EL (cell line): ENCODE results near the gene VPS51.

ENCODE experiments used
- DNase-seq: peaks from one replicate; pipeline ENCODE4 v3.0.0-alpha.2; 2016

Gene VPS51

GRCh38 chr11:65121865-65122696, 26.1 kb downstream of the VPS51 start, which contains the start of the genes FAU and MRPL49:
Gene FAU (minus strand): TSS chr11:65122134. CDS start chr11:65121813, 321 bp downstream.
Gene MRPL49 (plus strand): TSS chr11:65122321. CDS start chr11:65122347, 26 bp downstream.
- peak; percentile 97 for DNase-seq

- no peak for DNase-seq
Observed at GRCh38 chr11:65124480-65125196, 28.6 kb downstream of the VPS51 start.

GRCh38 chr11:65125197-65126056, 29.4 kb downstream of the VPS51 start:
- no peak for DNase-seq

- no peak for DNase-seq
Observed at GRCh38 chr11:65126624-65127274, 30.7 kb downstream of the VPS51 start.

GRCh38 chr11:65127473-65128181, 31.6 kb downstream of the VPS51 start:
- DNase-seq: no peak

- no peak for DNase-seq
Observed at GRCh38 chr11:65128182-65129145, 32.5 kb downstream of the VPS51 start.

GRCh38 chr11:65129649-65130441, 33.8 kb downstream of the VPS51 start:
- DNase-seq: no peak

- no peak for DNase-seq
Observed at GRCh38 chr11:65130631-65131416, 34.8 kb downstream of the VPS51 start.

GRCh38 chr11:65131417-65131776, 35.4 kb downstream of the VPS51 start:
- DNase-seq: no peak

GRCh38 chr11:65131895-65132237, 35.9 kb downstream of the VPS51 start:
- no peak for DNase-seq

GRCh38 chr11:65132238-65132987, 36.4 kb downstream of the VPS51 start:
- DNase-seq: no peak

- peak; percentile 29 for DNase-seq
Observed at GRCh38 chr11:65132988-65133700, 37.1 kb downstream of the VPS51 start.

- no peak for DNase-seq
Observed at GRCh38 chr11:65133724-65134123, 37.7 kb downstream of the VPS51 start.

- peak; percentile 86 for DNase-seq
Observed at GRCh38 chr11:65134240-65134951, 38.4 kb downstream of the VPS51 start, which contains the start of gene SYVN1. Gene SYVN1 (minus strand): TSS chr11:65134519. CDS start chr11:65133601, 918 bp downstream.

- peak; percentile 97 for DNase-seq
Observed at GRCh38 chr11:65134952-65135632, 39.1 kb downstream of the VPS51 start.

- no peak for DNase-seq
Observed at GRCh38 chr11:65135633-65136145, 39.7 kb downstream of the VPS51 start.
